ENCODE results near the gene EXOC3L4.

GRCh38 chr14:103107455-103107854, 12.9 kb downstream of the EXOC3L4 start:
- no peak for TF ChIP-seq RAD21 (IDR thresholded peaks at IDR 0.05 in 1 of 2, conservative IDR thresholded peaks at IDR 0.05 in 1 of 2; ENCODE audit: low read depth in 2 of 2, low read length in 2 of 2)
- TF ChIP-seq, protein P1, sequence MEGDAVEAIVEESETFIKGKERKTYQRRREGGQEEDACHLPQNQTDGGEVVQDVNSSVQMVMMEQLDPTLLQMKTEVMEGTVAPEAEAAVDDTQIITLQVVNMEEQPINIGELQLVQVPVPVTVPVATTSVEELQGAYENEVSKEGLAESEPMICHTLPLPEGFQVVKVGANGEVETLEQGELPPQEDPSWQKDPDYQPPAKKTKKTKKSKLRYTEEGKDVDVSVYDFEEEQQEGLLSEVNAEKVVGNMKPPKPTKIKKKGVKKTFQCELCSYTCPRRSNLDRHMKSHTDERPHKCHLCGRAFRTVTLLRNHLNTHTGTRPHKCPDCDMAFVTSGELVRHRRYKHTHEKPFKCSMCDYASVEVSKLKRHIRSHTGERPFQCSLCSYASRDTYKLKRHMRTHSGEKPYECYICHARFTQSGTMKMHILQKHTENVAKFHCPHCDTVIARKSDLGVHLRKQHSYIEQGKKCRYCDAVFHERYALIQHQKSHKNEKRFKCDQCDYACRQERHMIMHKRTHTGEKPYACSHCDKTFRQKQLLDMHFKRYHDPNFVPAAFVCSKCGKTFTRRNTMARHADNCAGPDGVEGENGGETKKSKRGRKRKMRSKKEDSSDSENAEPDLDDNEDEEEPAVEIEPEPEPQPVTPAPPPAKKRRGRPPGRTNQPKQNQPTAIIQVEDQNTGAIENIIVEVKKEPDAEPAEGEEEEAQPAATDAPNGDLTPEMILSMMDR (IDR thresholded peaks at IDR 0.05; ENCODE audit: control extremely low read depth in 1 of 3, insufficient read depth in 1 of 3, low read depth in 1 of 3, low read length in 3 of 3): no peak
- TF ChIP-seq TBP (IDR thresholded peaks at IDR 0.05; ENCODE audit: low read depth, low read length): no peak
- TF ChIP-seq SUZ12 (IDR thresholded peaks at IDR 0.05; ENCODE audit: low read length): no peak
- no peak for TF ChIP-seq SIN3A (conservative IDR thresholded peaks at IDR 0.05 in 1 of 2, IDR thresholded peaks at IDR 0.05 in 1 of 2; ENCODE audit: low read depth in 1 of 2, low read length in 2 of 2)
- no peak for TF ChIP-seq TEAD4 (IDR thresholded peaks at IDR 0.05; ENCODE audit: low read depth, low read length)

All from H1 (cell line).